Thoracic aorta (tissue), 2 donors: ENCODE results near the gene ZC3H15. TPM values are rescaled to one million over a fixed set of nuclear protein-coding genes. Genes with fewer than 3 reads are reported as not detected.

Experiments used
- ATAC-seq: fragments of 150-250 bp; one replicate; pipeline ENCODE4 v1.8.0; 2017; ENCODE audit warnings: low read depth; ENCODE audit not compliant: insufficient number of reproducible peaks, low FRiP score
- DNase-seq: peaks from one replicate; pipeline ENCODE4 v3.0.0-alpha.2; 2020; ENCODE audit warnings: low spot score
- H3K27ac ChIP-seq, 2 donors: fragments of 200-600 bp; sonication (generic); 1 replicate in 1 of 2; 2 replicates in 1 of 2; pipeline ENCODE4 v1.5.1; 2016; ENCODE audit warnings: mild to moderate bottlenecking in 2 of 2, moderate library complexity in 2 of 2
- H3K27me3 ChIP-seq: fragments of 200-600 bp; sonication (generic); replicated peaks from 2 replicates; pipeline ENCODE4 v1.6.0; 2016; ENCODE audit warnings: mild to moderate bottlenecking; ENCODE audit not compliant: insufficient read depth
- H3K36me3 ChIP-seq: fragments of 200-600 bp; sonication (generic); one replicate; pipeline ENCODE4 v1.5.1; 2016
- H3K4me1 ChIP-seq, 2 donors: fragments of 200-600 bp; sonication (generic); 1 replicate in 1 of 2; 2 replicates in 1 of 2; pipeline versions ENCODE4 v1.5.1 to v1.6.0; 2016; ENCODE audit warnings: low read depth in 2 of 2, mild to moderate bottlenecking in 1 of 2; ENCODE audit not compliant: control insufficient read depth in 1 of 2
- H3K4me3 ChIP-seq: fragments of 200-600 bp; sonication (generic); 2 replicates; pipeline ENCODE4 v1.5.1; 2016; ENCODE audit warnings: mild to moderate bottlenecking
- H3K9me3 ChIP-seq: fragments of 200-600 bp; sonication (generic); 2 replicates; pipeline ENCODE4 v1.5.1; 2016
- total RNA-seq, 2 donors: library from RNA; depleted of rRNA; stranded (reverse); fragments of >200 nt; gene quantifications; one replicate each; pipeline versions ENCODE4 v1.1.0 to v1.2.3, GENCODE V29; 2016
- TF ChIP-seq, protein P1 (sequence below): fragments of 200-600 bp; sonication (generic); IDR thresholded peaks from one replicate; pipeline ENCODE4 v1.5.1; 2019; ENCODE audit warnings: antibody characterized with exemption

The ZC3H15 gene
- total RNA-seq, 2 donors from 2014 or later: 39.9 to 70.2 TPM

DNA sequence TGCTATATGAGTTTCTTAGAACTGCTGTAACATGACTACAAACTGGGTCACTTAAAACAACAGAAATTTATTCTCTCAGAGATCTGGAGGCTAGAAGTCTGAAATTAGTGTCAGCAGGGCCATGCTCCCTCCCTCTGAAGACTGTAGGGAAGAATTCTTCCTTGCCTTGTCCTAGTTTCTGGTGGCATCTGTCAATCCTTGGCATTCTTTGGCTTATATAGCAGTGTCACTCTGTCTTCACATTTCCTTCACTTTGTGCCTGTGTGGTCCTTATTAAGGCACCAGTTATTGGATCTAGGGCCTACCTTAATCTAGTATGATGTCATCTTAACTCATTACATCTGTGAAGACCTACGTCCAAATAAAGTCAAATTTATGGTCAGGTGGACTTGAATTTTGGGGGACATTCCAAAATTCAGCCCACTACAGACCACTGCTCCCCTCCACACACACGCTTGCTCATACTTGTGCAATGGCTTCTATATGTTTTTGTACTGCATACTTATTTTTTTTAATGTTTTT, 7.6 kb downstream of the ZC3H15 start:
- Histone ChIP-seq H3K27ac (no peak overlapping the region), H3K4me1 (peaks cover 33 to 53% of the 10 kb centered on the region in 2 donors), H3K36me3 (peaks cover 8% of the 10 kb centered on the region), H3K27me3 (no peaks in the 10 kb centered on the region), H3K4me3 (no peak overlapping the region), H3K9me3 (no peaks in the 10 kb centered on the region)
- TF ChIP-seq, protein P1, sequence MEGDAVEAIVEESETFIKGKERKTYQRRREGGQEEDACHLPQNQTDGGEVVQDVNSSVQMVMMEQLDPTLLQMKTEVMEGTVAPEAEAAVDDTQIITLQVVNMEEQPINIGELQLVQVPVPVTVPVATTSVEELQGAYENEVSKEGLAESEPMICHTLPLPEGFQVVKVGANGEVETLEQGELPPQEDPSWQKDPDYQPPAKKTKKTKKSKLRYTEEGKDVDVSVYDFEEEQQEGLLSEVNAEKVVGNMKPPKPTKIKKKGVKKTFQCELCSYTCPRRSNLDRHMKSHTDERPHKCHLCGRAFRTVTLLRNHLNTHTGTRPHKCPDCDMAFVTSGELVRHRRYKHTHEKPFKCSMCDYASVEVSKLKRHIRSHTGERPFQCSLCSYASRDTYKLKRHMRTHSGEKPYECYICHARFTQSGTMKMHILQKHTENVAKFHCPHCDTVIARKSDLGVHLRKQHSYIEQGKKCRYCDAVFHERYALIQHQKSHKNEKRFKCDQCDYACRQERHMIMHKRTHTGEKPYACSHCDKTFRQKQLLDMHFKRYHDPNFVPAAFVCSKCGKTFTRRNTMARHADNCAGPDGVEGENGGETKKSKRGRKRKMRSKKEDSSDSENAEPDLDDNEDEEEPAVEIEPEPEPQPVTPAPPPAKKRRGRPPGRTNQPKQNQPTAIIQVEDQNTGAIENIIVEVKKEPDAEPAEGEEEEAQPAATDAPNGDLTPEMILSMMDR: no peak
- no peak for DNase-seq
- no peak for ATAC-seq

DNA sequence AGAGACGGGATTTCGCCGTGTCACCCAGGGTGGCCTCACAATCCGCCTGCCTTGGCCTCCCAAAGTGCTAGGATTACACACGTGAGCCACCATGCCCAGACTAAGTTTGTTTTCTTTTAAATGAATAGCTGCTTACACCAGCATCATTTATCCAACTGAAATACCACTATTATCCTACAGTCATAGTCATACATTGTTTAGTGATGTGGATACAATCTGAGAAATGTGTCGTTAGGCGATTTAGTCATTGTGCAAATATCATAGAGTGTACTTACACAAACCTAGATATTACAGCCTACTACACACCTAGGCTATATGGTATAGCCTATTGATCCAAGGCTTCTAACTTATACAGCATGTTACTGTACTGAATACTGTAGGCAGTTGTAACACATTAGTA, 10.3 kb downstream of the ZC3H15 start:
- no peak for ATAC-seq
- Histone ChIP-seq H3K36me3 (peaks cover 14% of the 10 kb centered on the region), H3K4me3 (no peak overlapping the region), H3K9me3 (no peaks in the 10 kb centered on the region), H3K27me3 (no peaks in the 10 kb centered on the region), H3K27ac (no peak overlapping the region), H3K4me1 (peaks cover 14 to 26% of the 10 kb centered on the region in 2 donors)
- TF ChIP-seq, protein P1: no peak
- no peak for DNase-seq

DNA sequence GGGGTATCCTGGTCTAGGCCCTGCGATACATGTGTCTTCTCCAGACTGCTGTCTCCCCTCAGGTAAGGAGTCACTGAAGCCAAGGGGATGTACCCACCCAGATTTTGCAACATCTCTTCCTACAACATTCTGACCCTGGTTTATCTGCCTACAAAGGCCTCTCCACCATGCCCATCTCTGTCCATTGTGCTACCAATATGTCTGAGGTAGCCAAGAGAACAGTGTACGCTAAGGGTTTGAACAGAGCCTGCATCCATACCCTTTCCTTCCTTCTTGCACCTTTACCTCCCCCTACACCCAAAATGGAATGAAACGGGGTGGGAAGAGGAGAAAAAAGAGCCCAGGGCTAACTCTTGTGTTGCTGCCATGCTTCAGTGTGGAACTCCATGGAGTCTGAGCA, 11.9 kb downstream of the ZC3H15 start:
- TF ChIP-seq, protein P1: no peak
- no peak overlapping the region for H3K4me3 ChIP-seq
- H3K36me3 ChIP-seq: peaks cover 25% of the 10 kb centered on the region
- peaks cover 7 to 12% of the 10 kb centered on the region in 2 donors for H3K4me1 ChIP-seq
- ATAC-seq: no peak
- H3K27ac ChIP-seq: no peak overlapping the region
- no peaks in the 10 kb centered on the region for H3K27me3 ChIP-seq
- DNase-seq: no peak
- no peaks in the 10 kb centered on the region for H3K9me3 ChIP-seq

DNA sequence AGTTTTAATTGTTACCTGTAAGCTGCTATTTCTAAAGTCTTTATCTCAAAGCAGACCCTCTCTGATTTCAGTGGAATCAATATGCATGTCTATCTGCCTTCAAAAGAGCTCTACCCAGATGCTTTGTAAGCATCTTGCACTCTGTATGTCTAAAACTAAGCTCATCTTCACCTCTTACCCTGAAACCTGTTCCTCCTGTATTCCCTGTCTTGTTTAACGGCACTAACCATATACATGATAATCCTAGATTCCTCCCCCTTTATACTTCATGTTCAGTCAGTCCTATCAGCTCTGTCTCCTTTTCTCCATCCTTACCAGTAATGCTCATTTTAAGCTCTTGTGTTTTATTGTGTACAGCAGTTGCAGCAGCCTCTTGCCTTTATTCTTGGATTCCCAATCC, 12.8 kb downstream of the ZC3H15 start:
- ATAC-seq (no peak), DNase-seq (no peak)
- Histone ChIP-seq H3K36me3 (peaks cover 25% of the 10 kb centered on the region), H3K9me3 (no peaks in the 10 kb centered on the region), H3K4me3 (no peak overlapping the region), H3K4me1 (peaks cover 3 to 5% of the 10 kb centered on the region in 2 donors), H3K27me3 (no peaks in the 10 kb centered on the region), H3K27ac (no peak overlapping the region)
- TF ChIP-seq, protein P1: no peak

DNA sequence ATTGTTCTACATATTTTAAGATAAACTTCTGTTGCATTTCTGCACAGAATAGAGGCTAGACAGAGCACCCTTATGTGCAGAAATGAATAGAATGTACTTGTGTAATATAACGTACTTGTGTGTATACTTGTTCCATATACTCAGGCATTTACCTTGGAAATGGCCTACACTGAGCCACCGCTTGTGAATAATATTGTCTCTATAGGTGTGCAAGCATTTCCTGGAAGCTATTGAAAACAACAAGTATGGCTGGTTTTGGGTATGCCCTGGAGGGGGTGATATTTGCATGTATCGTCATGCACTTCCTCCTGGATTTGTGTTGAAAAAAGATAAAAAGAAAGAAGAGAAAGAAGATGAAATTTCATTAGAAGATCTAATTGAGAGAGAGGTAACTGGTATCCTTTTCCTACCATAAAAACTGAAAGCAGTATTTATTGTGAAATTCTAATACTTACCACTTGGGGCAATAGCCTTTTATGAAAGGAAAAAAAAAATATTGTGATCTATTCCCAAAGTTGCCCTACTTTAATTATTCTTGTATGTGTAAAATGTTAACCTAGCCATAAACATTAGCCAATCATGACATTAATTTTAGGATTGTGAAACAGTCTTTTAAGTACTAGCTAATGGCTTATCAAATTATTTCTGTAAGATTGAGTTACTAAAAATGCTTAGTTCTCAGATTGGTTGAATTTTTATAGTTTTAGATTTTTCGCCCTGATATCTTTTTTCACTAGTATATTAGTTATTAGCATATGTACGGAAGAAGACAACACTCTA, 18.0 kb downstream of the ZC3H15 start:
- Histone ChIP-seq H3K9me3 (no peaks in the 10 kb centered on the region), H3K27ac (no peak overlapping the region), H3K36me3 (peaks cover 34% of the 10 kb centered on the region), H3K4me1 (no peaks in the 10 kb centered on the region), H3K4me3 (no peak overlapping the region), H3K27me3 (no peaks in the 10 kb centered on the region)
- ATAC-seq (no peak), DNase-seq (no peak)
- TF ChIP-seq, protein P1: peak; percentile 65
